Renal pelvis (tissue), 3 donors: ENCODE data around the gene KRTAP10-8. TPM values are rescaled to one million over a fixed set of nuclear protein-coding genes. Genes with fewer than 3 reads are reported as not detected.

Experiments used
- polyA plus RNA-seq, 3 donors: library from polyadenylated mRNA; unstranded; fragments of 120-200 nt; gene quantifications; one replicate each; pipeline ENCODE4 v1.2.1, GENCODE V29; 2013; ENCODE audit not compliant: insufficient read length in 3 of 3

The KRTAP10-8 gene
- polyA plus RNA-seq, 3 donors: not detected

Other genes with a start within 250 kb of the KRTAP10-8 start
- 1 to 10 TPM; 4.6 to 5.6 (median 5.2) TPM for gene LRRC3, start 156.6 kb upstream of the KRTAP10-8 start, polyA plus RNA-seq
- not detected for gene KRTAP10-1, start 71.9 kb upstream of the KRTAP10-8 start, polyA plus RNA-seq
- gene KRTAP10-2, start 60.6 kb upstream of the KRTAP10-8 start, polyA plus RNA-seq: not detected
- not detected for gene KRTAP10-3, start 53.3 kb upstream of the KRTAP10-8 start, polyA plus RNA-seq
- gene KRTAP10-4, start 38.4 kb upstream of the KRTAP10-8 start, polyA plus RNA-seq: not detected
- not detected for gene KRTAP10-5, start 31.5 kb upstream of the KRTAP10-8 start, polyA plus RNA-seq
- gene KRTAP10-6, start 19.6 kb upstream of the KRTAP10-8 start, polyA plus RNA-seq: not detected
- not detected for gene KRTAP10-7, start 11.5 kb upstream of the KRTAP10-8 start, polyA plus RNA-seq
- gene KRTAP10-9, start 15.0 kb downstream of the KRTAP10-8 start, polyA plus RNA-seq: not detected
- not detected for gene KRTAP10-10, start 25.3 kb downstream of the KRTAP10-8 start, polyA plus RNA-seq
- gene KRTAP10-11, start 34.3 kb downstream of the KRTAP10-8 start, polyA plus RNA-seq: not detected
- gene KRTAP12-4, start 42.6 kb downstream of the KRTAP10-8 start, polyA plus RNA-seq: not detected
- gene KRTAP12-3, start 45.9 kb downstream of the KRTAP10-8 start, polyA plus RNA-seq: not detected
- gene KRTAP12-2, start 54.8 kb downstream of the KRTAP10-8 start, polyA plus RNA-seq: not detected
- not detected for gene KRTAP12-1, start 70.1 kb downstream of the KRTAP10-8 start, polyA plus RNA-seq
- not detected for gene KRTAP10-12, start 85.1 kb downstream of the KRTAP10-8 start, polyA plus RNA-seq
- 1 to 10 TPM in 2 of 3 donors, under 1 TPM in 1; 0.95 to 1.1 (median 1.0) TPM for gene TSPEAR, start 99.5 kb downstream of the KRTAP10-8 start, polyA plus RNA-seq
- 100 to 1,000 TPM in 2 of 3 donors, 10 to 100 TPM in 1; 63.5 to 144 (median 125) TPM for gene UBE2G2, start 189.7 kb downstream of the KRTAP10-8 start, polyA plus RNA-seq
- 100 to 1,000 TPM; 101 to 116 (median 106) TPM for gene SUMO3, start 206.0 kb downstream of the KRTAP10-8 start, polyA plus RNA-seq